SK-N-SH (cell line): ENCODE data around the gene PRR18.

ENCODE experiments used
- CTCF ChIP-seq: fragments of 200-600 bp; sonication (generic); IDR thresholded peaks from 2 replicates; pipeline ENCODE4 v1.6.1; 2017; ENCODE audit warnings: antibody characterized with exemption, mild to moderate bottlenecking, moderate library complexity
- FOXM1 ChIP-seq: IDR thresholded peaks from 2 replicates; pipeline ENCODE4 v1.4.0; 2012; ENCODE audit warnings: low read depth, mild to moderate bottlenecking
- GABPA ChIP-seq: IDR thresholded peaks from 2 replicates; pipeline ENCODE4 v1.4.0; 2012; ENCODE audit warnings: low read depth, mild to moderate bottlenecking
- MAX ChIP-seq: IDR thresholded peaks from 2 replicates; pipeline ENCODE4 v1.4.0; 2012; ENCODE audit warnings: low read depth
- MEF2A ChIP-seq: IDR thresholded peaks from 2 replicates; pipeline ENCODE4 v1.4.0; 2012; ENCODE audit warnings: low read depth, borderline replicate concordance
- PBX3 ChIP-seq: IDR thresholded peaks from 2 replicates; pipeline ENCODE4; 2012
- POLR2AphosphoS5 ChIP-seq: IDR thresholded peaks from 2 replicates; pipeline ENCODE4 v1.6.1; 2012; ENCODE audit warnings: low read depth, low read length
- RCOR1 ChIP-seq: fragments of 150-350 bp; IDR thresholded peaks from 2 replicates; pipeline ENCODE4 v1.6.1; 2017; ENCODE audit warnings: antibody characterized with exemption, low read length
- RFX5 ChIP-seq: IDR thresholded peaks from 2 replicates; pipeline ENCODE4 v1.6.1; 2012; ENCODE audit warnings: mild to moderate bottlenecking, improper control_type of control experiment, low read length
- SMC3 ChIP-seq: IDR thresholded peaks from 2 replicates; pipeline ENCODE4 v1.6.1; 2012; ENCODE audit warnings: low read depth, low read length, improper control_type of control experiment
- TAF1 ChIP-seq: IDR thresholded peaks from 2 replicates; pipeline ENCODE4 v1.6.1; 2012; ENCODE audit warnings: low read depth, mild to moderate bottlenecking, low read length, moderate library complexity, borderline replicate concordance
- TEAD4 ChIP-seq: IDR thresholded peaks from 2 replicates; pipeline ENCODE4 v1.4.0; 2012; ENCODE audit warnings: mild to moderate bottlenecking, borderline replicate concordance; ENCODE audit not compliant: insufficient read depth
- USF2 ChIP-seq: fragments of 150-350 bp; IDR thresholded peaks from 2 replicates; pipeline ENCODE4 v1.6.1; 2017; ENCODE audit warnings: antibody characterized with exemption, low read length, low read depth, borderline replicate concordance

GRCh38 chr6:166346449-166346848 lies 38.3 kb upstream of the PRR18 start:
- TF ChIP-seq POLR2AphosphoS5 (no peak), CTCF (no peak), PBX3 (no peak), RFX5 (no peak), RCOR1 (no peak), FOXM1 (no peak), MEF2A (no peak), USF2 (no peak), MAX (no peak), SMC3 (no peak), GABPA (no peak), TEAD4 (no peak), TAF1 (no peak)
